T-helper 17 cell (primary cell): ENCODE results near the gene PTMA. TPM values are rescaled to one million over a fixed set of nuclear protein-coding genes. Genes with fewer than 3 reads are reported as not detected.
"Not testable (repeated sequence)": the region's sequence is repeated elsewhere in the genome, so short reads cannot be mapped to it uniquely, and the experiment has no call there.

ENCODE experiments used
- ATAC-seq: fragments of 150-1000 bp; cut with Tn5 transposase; 2 replicates; pipeline ENCODE4 v1.10.0; 2021; ENCODE audit warnings: mild to moderate bottlenecking, moderate library complexity
- DNase-seq, 3 donors: peaks; one replicate each; pipeline versions ENCODE4 v3.0.0 to v3.0.0-alpha.2; 2020 to 2021
- H3K9me3 ChIP-seq: one replicate; pipeline ENCODE4 v1.7.0; 2013; ENCODE audit warnings: low read length, mild to moderate bottlenecking; ENCODE audit not compliant: control insufficient read depth, poor library complexity, severe bottlenecking
- H3K27ac Mint-ChIP-seq: one replicate; pipeline ENCODE4 v1.8.0; 2022; ENCODE audit warnings: mild to moderate bottlenecking, moderate library complexity, mixed read lengths
- H3K27me3 Mint-ChIP-seq: one replicate; pipeline ENCODE4 v1.8.0; 2022; ENCODE audit warnings: mixed read lengths
- H3K36me3 Mint-ChIP-seq: one replicate; pipeline ENCODE4 v1.8.0; 2022; ENCODE audit warnings: low read depth, mixed read lengths
- H3K4me1 Mint-ChIP-seq: one replicate; pipeline ENCODE4 v1.8.0; 2022; ENCODE audit warnings: mild to moderate bottlenecking, mixed read lengths
- H3K4me3 Mint-ChIP-seq: one replicate; pipeline ENCODE4 v1.8.0; 2022; ENCODE audit warnings: mild to moderate bottlenecking, moderate library complexity, mixed read lengths
- total RNA-seq, 4 donors: library from RNA in 2 of 4; stranded (reverse) in 2 of 4; gene quantifications; one replicate each; pipeline ENCODE4 v1.2.3 and lab custom pipeline; 2022 to 2026

The PTMA gene
- total RNA-seq, 2 donors from 2014 or later, result 1,121 to 1,256 TPM

DNA sequence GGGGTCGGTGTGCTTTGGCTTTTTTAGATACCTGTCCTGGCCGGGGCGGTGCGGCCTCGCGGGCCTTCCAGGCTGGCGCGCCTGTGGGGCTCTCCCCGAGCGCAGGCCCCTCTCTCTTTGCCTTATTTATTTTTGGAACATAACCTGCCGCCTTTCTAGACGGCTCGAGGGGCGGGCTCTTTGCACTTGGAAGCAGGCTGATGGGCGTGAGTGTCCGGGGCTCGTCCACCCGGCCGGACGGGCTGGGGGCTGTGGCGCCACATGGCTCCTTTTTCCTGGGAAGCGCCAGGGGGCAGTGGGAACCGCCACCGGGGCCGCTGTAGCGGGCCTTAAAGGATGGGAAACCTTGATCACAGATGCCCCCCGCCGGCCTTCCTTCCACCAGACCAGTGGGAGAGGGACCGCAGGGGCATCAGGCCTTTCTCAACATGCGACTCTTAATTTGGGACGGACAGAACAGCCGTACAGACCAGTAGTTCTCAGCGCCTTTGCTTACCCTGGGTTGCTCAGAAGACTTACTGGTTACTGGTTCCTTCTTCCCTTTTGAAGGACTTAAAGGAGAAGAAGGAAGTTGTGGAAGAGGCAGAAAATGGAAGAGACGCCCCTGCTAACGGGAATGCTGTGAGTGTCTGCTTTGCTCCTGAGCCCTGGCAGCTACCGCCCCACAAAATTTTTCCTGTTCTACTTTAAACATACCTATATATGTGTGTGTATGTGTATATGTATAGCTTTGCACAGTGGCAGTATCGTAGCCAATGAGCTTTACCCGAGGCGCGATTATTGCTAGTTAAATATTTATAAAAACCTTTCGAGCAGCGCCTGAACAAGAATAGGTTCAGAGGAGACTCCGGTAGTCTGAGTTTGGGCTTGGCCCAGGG, 2.7 kb downstream of the PTMA start:
- peaks cover 11% of the 10 kb centered on the region for H3K36me3 Mint-ChIP-seq
- DNase-seq (no peak), ATAC-seq (no peak)
- no peaks in the 10 kb centered on the region for H3K9me3 ChIP-seq
- H3K27me3 Mint-ChIP-seq, result no peaks in the 10 kb centered on the region
- H3K4me3 Mint-ChIP-seq, result peak overlapping the region; percentile 96
- H3K4me1 Mint-ChIP-seq, result peaks cover 33% of the 10 kb centered on the region
- H3K27ac Mint-ChIP-seq, result peak overlapping the region; percentile 99

DNA sequence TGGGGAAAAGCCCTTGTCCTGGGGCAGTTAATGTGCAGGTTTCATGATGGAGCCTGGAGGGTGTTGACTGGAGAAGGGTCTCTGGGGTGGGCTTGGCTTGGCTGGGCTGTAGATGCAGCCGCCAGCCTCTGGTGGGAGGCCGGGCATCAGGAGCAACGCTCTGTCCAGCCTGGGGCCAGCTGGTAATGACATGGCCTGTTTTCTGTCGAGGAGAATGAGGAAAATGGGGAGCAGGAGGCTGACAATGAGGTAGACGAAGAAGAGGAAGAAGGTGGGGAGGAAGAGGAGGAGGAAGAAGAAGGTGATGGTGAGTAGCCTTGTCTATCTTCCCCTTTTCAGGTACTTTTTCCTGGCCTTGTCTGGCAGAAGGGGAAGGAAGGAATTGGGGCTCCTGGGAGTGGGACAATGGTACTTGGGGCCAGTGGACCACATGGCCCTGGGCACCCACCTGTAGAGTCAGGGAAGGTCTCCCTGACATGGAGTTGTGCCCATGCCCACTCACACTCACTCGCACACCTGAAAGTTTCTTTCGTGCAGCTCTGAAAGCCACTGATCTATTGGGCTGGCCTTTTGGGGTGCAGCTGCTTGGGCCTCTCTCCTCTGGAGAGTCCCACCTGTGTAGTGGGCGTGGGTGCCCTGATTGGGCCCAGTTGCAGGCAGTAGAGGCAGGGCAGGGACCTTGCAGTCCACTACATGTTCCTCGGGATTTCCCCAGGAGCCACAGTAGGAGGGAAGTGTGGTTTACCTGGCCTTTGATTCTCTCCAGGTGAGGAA, 3.5 kb downstream of the PTMA start:
- H3K4me1 Mint-ChIP-seq, result peaks cover 30% of the 10 kb centered on the region
- H3K4me3 Mint-ChIP-seq, result peak overlapping the region; percentile 96
- no peaks in the 10 kb centered on the region for H3K27me3 Mint-ChIP-seq
- no peaks in the 10 kb centered on the region for H3K9me3 ChIP-seq
- peak; percentile 12 to 37 (median 28) for DNase-seq
- no peak for ATAC-seq
- peaks cover 11% of the 10 kb centered on the region for H3K36me3 Mint-ChIP-seq
- H3K27ac Mint-ChIP-seq, result peak overlapping the region; percentile 99

DNA sequence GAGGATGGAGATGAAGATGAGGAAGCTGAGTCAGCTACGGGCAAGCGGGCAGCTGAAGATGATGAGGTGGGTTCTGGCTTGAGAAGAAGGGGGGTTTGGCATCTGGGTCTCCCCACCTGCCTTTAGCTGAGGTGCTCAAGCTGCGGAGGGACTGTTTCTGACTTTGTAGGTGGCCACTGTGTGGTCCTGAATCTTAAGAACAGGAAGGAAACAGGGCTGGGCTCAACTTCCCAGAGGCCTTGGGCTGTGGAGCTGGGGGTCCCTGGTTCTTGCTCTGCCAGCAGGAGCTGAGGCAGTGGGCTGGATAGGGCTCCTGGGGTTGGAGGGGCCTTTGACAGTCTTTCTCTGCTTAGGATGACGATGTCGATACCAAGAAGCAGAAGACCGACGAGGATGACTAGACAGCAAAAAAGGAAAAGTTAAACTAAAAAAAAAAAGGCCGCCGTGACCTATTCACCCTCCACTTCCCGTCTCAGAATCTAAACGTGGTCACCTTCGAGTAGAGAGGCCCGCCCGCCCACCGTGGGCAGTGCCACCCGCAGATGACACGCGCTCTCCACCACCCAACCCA, 4.2 kb downstream of the PTMA start:
- Mint-ChIP-seq H3K27ac (peak overlapping the region; percentile 99), H3K4me3 (peak overlapping the region; percentile 96), H3K4me1 (peaks cover 30% of the 10 kb centered on the region), H3K36me3 (peaks cover 11% of the 10 kb centered on the region)
- H3K9me3 ChIP-seq, ATAC-seq, H3K27me3 Mint-ChIP-seq: not testable (repeated sequence)
- peak in 1 of 3 donors; percentile 39 for DNase-seq

DNA sequence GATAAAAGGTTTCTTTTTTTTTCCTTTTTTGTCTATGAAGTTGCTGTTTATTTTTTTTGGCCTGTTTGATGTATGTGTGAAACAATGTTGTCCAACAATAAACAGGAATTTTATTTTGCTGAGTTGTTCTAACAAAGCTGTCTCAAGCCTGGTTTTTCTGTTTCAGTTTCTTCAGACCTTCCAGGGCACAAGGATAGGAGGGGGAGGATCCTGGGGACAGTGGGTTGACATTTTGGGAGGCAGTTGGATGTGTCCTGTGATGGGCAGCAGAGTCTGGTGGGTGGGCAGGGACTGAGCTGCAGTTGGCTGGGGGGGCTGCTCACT, 5.0 kb downstream of the PTMA start:
- peaks cover 10% of the 10 kb centered on the region for H3K36me3 Mint-ChIP-seq
- not testable (repeated sequence) for DNase-seq, H3K27me3 Mint-ChIP-seq, H3K9me3 ChIP-seq, ATAC-seq
- peaks cover 30% of the 10 kb centered on the region for H3K4me1 Mint-ChIP-seq
- peak overlapping the region; percentile 89 for H3K4me3 Mint-ChIP-seq
- peak overlapping the region; percentile 97 for H3K27ac Mint-ChIP-seq

DNA sequence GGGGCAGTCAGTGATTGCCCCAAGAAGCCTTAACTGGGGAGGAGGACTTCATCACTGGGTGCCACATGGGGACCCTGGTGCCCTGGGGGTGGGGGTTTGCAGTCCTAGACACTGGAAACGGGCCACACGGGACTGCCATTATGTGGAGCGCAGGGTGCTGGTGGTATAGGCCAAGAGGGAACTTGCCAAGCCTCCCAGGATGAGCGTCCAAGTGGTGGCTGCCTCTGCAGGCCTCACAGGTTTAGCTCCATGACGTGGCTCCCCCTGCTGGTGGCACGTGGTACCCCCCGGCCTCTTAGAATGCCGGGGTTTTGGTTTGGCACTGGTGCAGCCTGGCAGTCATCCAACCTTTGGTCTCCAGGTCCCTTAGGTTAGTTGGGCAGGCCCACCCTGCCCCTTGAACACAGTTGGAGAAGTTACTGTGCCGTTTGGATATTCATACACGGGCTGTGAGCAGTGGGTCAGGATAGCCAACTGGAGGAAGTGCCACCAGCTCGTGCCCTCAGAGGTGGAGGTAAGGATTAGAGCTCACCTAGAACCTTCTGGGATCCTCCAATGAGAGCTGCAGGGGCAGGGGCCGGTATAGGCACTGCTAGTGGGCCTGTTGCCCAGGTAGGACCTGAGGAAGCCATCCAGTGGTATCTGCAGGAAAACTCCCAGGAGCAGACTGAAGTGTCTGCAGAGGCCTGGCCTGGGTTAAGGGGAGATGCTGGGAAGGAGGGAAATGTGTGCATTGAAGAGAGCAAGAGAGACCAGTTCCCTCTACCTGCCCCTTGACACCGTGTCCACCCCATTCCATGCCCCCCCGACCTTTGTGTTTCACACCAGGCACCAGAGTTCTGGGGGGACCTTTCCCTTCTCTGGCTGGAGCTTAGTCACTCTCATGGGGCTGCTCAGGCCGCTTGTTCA, 5.7 kb downstream of the PTMA start:
- no peaks in the 10 kb centered on the region for H3K27me3 Mint-ChIP-seq
- no peaks in the 10 kb centered on the region for H3K9me3 ChIP-seq
- peaks cover 30% of the 10 kb centered on the region for H3K4me1 Mint-ChIP-seq
- H3K27ac Mint-ChIP-seq, result peak overlapping the region; percentile 97
- peak; percentile 52 for ATAC-seq
- peak; percentile 83 to 93 (median 85) for DNase-seq
- H3K36me3 Mint-ChIP-seq, result peaks cover 9% of the 10 kb centered on the region
- H3K4me3 Mint-ChIP-seq, result peak overlapping the region; percentile 89

DNA sequence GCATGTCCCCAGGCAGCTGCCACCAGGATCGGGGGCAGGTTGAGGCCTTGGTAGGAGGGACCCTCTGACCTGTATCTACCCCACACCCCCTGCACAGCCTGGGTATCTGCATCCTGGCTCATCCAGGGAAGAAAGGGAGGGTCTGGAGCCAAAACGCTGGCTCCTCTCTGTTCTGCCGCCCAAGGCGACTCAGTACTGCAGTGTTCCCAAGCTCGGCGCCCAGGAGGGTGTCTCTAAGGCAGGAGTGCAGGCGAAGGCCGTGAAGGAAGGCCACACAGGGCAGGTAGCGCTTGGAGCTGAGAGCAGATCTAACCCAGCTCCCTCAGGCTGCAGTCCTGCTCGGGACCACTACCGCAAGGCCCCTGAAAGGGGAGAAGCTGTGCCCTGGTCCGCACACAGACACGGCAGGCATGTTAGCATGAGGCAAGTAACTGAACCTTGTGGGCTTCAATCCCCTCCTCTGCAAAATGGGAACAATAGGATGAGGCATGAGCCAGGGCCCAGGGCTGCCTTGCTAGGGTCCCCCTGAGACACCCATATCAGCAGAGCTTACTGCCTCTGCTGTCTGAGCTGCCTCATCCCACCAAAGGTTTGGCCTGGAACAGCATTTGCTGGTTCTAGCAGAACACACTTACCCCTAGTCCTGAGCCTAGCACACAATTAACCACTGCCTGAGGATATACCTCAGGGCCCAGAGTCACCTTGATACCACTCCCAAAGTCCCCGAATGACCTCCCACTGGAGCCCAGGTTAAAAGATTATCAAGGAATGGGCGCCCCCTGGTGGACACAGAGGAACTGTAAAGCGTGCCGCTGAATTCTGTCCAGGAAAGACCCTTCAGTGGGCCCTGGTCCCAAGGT, 6.5 kb downstream of the PTMA start:
- H3K4me1 Mint-ChIP-seq, result peaks cover 30% of the 10 kb centered on the region
- peak; percentile 62 to 76 (median 70) for DNase-seq
- peak; percentile 22 for ATAC-seq
- peak overlapping the region; percentile 97 for H3K27ac Mint-ChIP-seq
- H3K36me3 Mint-ChIP-seq, result peaks cover 9% of the 10 kb centered on the region
- peak overlapping the region; percentile 89 for H3K4me3 Mint-ChIP-seq
- no peaks in the 10 kb centered on the region for H3K9me3 ChIP-seq
- H3K27me3 Mint-ChIP-seq, result no peaks in the 10 kb centered on the region

DNA sequence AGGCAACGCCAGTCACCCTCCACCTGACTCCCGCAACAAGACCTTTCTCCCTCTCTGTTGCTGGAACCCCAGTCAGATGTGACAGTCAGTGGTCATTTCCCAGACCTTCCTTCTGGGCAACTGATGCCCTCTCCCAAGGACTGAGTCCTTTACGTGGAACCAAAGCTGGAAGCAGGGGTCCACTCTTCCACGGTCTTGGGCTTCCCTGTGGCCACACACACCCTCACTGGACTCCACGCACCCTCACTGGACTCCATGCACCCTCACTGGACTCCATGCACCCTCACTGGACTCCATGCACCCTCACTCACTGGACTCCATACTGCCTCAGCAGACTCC, 7.1 kb downstream of the PTMA start:
- Mint-ChIP-seq H3K4me3 (peak overlapping the region; percentile 71), H3K4me1 (peaks cover 30% of the 10 kb centered on the region), H3K36me3 (peaks cover 9% of the 10 kb centered on the region), H3K27me3 (no peaks in the 10 kb centered on the region), H3K27ac (peak overlapping the region; percentile 97)
- no peaks in the 10 kb centered on the region for H3K9me3 ChIP-seq
- DNase-seq (no peak), ATAC-seq (no peak)

DNA sequence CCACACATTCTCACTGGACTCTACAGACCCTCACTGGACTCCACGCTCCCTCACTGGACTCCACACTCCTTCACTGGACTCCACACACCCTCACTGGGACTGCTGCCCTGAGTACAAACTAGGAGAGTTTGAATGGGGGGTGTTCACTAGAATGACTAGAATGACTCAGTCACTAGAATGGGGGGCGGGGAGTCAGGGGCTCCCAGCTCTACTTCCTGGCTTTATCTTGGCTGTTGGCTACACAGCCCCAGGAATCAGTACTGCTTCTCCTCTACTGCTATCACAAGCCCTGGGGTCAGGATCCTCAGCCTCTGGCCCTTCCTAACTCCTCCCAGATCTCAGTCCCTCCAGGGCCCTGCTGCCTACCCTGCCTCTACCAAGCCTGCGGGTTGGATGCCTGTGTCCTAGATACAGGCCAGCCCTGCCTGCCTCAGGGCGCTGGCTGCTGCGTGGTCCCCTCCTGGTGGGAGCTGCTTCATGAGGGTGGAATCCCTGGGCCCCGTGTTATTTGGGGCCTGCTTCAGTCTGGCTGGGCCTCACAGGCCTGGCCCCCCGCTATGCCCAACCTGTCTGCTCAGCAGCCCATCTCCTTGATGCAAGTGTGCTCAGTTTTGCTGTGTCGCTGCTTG, 7.8 kb downstream of the PTMA start:
- Mint-ChIP-seq H3K4me3 (peak overlapping the region; percentile 71), H3K4me1 (peaks cover 28% of the 10 kb centered on the region), H3K36me3 (peaks cover 9% of the 10 kb centered on the region), H3K27me3 (no peaks in the 10 kb centered on the region), H3K27ac (peak overlapping the region; percentile 97)
- no peak for DNase-seq
- H3K9me3 ChIP-seq, result no peaks in the 10 kb centered on the region
- ATAC-seq, result no peak

DNA sequence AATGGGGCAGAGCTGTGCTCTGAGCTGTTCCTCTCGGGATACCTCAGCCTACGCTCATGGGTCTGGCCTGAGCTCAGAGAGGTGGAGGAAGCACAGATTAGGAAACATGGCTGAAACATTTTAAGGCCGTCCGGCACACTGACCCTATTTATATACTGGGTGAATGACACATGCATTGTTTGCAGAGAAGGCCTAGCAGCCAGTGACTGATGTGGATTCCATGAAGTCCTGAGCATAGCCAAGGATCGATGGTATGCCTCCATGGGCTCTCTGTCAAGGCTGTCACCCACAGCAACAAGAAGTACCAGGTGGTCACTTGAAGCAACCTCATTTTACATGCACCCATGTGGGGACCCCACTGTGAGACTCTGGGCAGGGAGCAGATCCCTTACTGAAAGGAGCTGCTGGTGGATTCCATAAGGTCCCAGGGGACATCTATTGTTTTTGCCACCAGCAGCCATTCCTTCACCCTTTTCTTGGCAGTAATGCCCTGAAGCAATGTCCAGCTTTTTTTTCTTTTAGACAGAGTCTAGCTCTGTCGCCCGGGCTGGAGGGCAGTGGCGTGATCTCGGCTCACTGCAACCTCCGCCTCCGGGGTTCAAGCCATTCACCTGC, 8.4 kb downstream of the PTMA start:
- H3K4me1 Mint-ChIP-seq, result peaks cover 24% of the 10 kb centered on the region
- no peaks in the 10 kb centered on the region for H3K9me3 ChIP-seq
- ATAC-seq (no peak), DNase-seq (no peak)
- H3K27me3 Mint-ChIP-seq, result no peaks in the 10 kb centered on the region
- H3K4me3 Mint-ChIP-seq, result no peak overlapping the region
- H3K36me3 Mint-ChIP-seq, result peaks cover 6% of the 10 kb centered on the region
- peak overlapping the region; percentile 97 for H3K27ac Mint-ChIP-seq

DNA sequence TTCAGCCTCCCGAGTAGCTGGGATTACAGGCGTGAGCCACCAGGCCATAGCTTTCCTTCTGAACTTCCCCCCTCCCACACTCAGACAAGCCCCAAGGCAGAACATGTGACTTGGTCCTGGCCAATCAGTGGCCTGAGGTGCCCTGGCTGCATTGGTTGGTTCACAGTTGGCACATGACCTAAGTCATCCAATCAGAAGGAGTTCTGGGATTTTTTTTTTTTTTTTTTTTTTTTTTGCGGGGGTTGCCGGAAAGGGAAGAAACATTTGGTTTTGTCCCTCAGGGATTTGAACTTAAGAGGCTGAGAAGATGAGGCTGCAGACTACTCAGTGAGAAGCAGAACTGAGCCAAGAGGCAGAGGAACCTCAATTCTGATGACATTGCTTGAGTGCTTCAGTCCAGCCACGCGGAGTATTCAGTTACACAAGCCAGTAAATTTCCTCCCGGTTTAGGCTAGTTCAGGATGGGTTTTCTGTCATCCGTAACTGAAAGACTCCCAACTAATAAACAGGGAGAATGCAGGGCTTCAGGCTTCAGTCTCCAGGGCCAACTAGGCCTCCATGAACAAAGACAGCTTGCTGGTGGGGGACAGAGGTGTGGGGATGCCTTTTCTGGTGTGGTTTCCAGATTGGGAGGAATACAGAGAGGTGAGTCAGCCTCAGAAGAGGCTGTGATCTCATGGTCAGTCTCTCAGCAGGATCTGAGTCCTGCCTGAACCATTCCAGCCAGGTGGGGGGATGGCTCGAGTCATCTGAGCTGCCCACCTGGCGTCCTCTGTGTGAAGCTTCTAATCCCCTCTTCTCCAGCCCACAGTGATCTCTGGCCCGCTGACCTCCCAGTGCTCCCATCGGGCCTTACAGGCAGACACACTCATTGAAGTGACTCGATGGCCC, 9.2 kb downstream of the PTMA start:
- Mint-ChIP-seq H3K4me1 (peaks cover 16% of the 10 kb centered on the region), H3K4me3 (no peak overlapping the region), H3K27ac (no peak overlapping the region), H3K36me3 (peaks cover under 1% of the 10 kb centered on the region), H3K27me3 (no peaks in the 10 kb centered on the region)
- no peak for ATAC-seq
- no peaks in the 10 kb centered on the region for H3K9me3 ChIP-seq
- DNase-seq, result no peak

DNA sequence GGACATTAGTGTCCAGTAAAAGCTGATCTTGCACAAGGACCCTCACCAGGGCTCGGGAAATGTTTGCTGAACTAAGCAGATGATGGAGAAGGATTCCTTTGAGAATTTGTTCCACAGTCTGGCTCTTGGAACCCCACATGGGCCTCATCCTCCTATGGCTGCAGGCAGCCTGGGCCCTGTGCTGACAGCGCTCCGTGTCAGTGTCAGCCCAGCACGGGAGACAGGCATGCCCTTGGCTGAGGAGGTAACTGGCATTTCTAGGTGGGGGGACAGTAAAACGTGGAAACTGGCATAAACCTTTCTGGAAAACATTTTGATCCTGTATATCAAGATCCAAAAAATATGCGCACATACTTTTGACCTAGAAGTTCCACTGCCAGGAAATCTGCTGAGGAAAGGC, 10.5 kb downstream of the PTMA start:
- no peaks in the 10 kb centered on the region for H3K9me3 ChIP-seq
- no peaks in the 10 kb centered on the region for H3K36me3 Mint-ChIP-seq
- no peak for ATAC-seq
- H3K4me1 Mint-ChIP-seq, result peaks cover 10% of the 10 kb centered on the region
- H3K4me3 Mint-ChIP-seq, result no peak overlapping the region
- no peaks in the 10 kb centered on the region for H3K27me3 Mint-ChIP-seq
- DNase-seq, result no peak
- H3K27ac Mint-ChIP-seq, result no peak overlapping the region
